Measurements from ENCODE around the gene GATM. TPM values are rescaled to one million over a fixed set of nuclear protein-coding genes. Genes with fewer than 3 reads are reported as not detected.
A peak's percentile ranks its signal among the peaks of the same experiment; 100 is the strongest.

Gene GATM
- total and polyA plus RNA-seq, 2 donors, result 21.8 to 83.8 TPM

- 79% methylated on average over 6 of the region's 6 CpGs for WGBS
- Histone ChIP-seq H3K4me1 (ENCODE audit: insufficient read depth) (no peaks in the 10 kb centered on the region), H3K27ac (ENCODE audit: low read depth) (no peak overlapping the region), H3K36me3 (ENCODE audit: insufficient read depth) (no peaks in the 10 kb centered on the region), H3K4me3 (ENCODE audit: low read depth, low read length) (no peak overlapping the region)
- no peak for DNase-seq (ENCODE audit: extremely low spot score)
Measured at GRCh38 chr15:45397116-45397665, 18.8 kb upstream of the GATM start.

- 49% methylated on average over 4 of the region's 4 CpGs for WGBS
- DNase-seq (ENCODE audit: extremely low spot score), result no peak
- no peak overlapping the region for H3K27ac ChIP-seq (ENCODE audit: low read depth)
- H3K4me3 ChIP-seq (ENCODE audit: low read depth, low read length), result no peak overlapping the region
- H3K36me3 ChIP-seq (ENCODE audit: insufficient read depth), result no peaks in the 10 kb centered on the region
- H3K4me1 ChIP-seq (ENCODE audit: insufficient read depth), result no peaks in the 10 kb centered on the region
Measured at GRCh38 chr15:45395943-45396342, 17.6 kb upstream of the GATM start.

GRCh38 chr15:45394681-45395080, 16.3 kb upstream of the GATM start:
- WGBS, result 81% methylated on average over 2 of the region's 2 CpGs
- H3K4me3 ChIP-seq (ENCODE audit: low read depth, low read length), result no peak overlapping the region
- H3K36me3 ChIP-seq (ENCODE audit: insufficient read depth), result no peaks in the 10 kb centered on the region
- H3K4me1 ChIP-seq (ENCODE audit: insufficient read depth), result no peaks in the 10 kb centered on the region
- no peak for DNase-seq (ENCODE audit: extremely low spot score)
- H3K27ac ChIP-seq (ENCODE audit: low read depth), result no peak overlapping the region

- WGBS, result 74% methylated on average over 3 of the region's 3 CpGs
- no peak for DNase-seq (ENCODE audit: extremely low spot score)
- Histone ChIP-seq H3K4me1 (ENCODE audit: insufficient read depth) (no peaks in the 10 kb centered on the region), H3K27ac (ENCODE audit: low read depth) (no peak overlapping the region), H3K4me3 (ENCODE audit: low read depth, low read length) (no peak overlapping the region), H3K36me3 (ENCODE audit: insufficient read depth) (no peaks in the 10 kb centered on the region)
Measured at GRCh38 chr15:45393851-45394250, 15.5 kb upstream of the GATM start.

GRCh38 chr15:45392584-45392855, 14.2 kb upstream of the GATM start:
- Histone ChIP-seq H3K27ac (ENCODE audit: low read depth) (no peak overlapping the region), H3K4me1 (ENCODE audit: insufficient read depth) (no peaks in the 10 kb centered on the region), H3K36me3 (ENCODE audit: insufficient read depth) (no peaks in the 10 kb centered on the region), H3K4me3 (ENCODE audit: low read depth, low read length) (no peak overlapping the region)
- no peak for DNase-seq (ENCODE audit: extremely low spot score)

GRCh38 chr15:45391746-45392583, 13.6 kb upstream of the GATM start:
- WGBS, result 77% methylated on average over 7 of the region's 7 CpGs
- Histone ChIP-seq H3K27ac (ENCODE audit: low read depth) (no peak overlapping the region), H3K4me1 (ENCODE audit: insufficient read depth) (no peaks in the 10 kb centered on the region), H3K36me3 (ENCODE audit: insufficient read depth) (no peaks in the 10 kb centered on the region), H3K4me3 (ENCODE audit: low read depth, low read length) (no peak overlapping the region)
- no peak for DNase-seq (ENCODE audit: extremely low spot score)

- DNase-seq (ENCODE audit: extremely low spot score), result no peak
- H3K4me1 ChIP-seq (ENCODE audit: insufficient read depth), result no peaks in the 10 kb centered on the region
- H3K27ac ChIP-seq (ENCODE audit: low read depth), result no peak overlapping the region
- H3K36me3 ChIP-seq (ENCODE audit: insufficient read depth), result no peaks in the 10 kb centered on the region
- H3K4me3 ChIP-seq (ENCODE audit: low read depth, low read length), result no peak overlapping the region
Measured at GRCh38 chr15:45389351-45389750, 11.0 kb upstream of the GATM start.

- Histone ChIP-seq H3K27ac (ENCODE audit: low read depth) (no peak overlapping the region), H3K4me1 (ENCODE audit: insufficient read depth) (no peaks in the 10 kb centered on the region), H3K4me3 (ENCODE audit: low read depth, low read length) (no peak overlapping the region), H3K36me3 (ENCODE audit: insufficient read depth) (no peaks in the 10 kb centered on the region)
- DNase-seq (ENCODE audit: extremely low spot score), result no peak
- WGBS, result 35% methylated on average over 1 of the region's 1 CpG
Measured at GRCh38 chr15:45387380-45388007, 9.2 kb upstream of the GATM start.

GRCh38 chr15:45386974-45387373, 8.6 kb upstream of the GATM start:
- H3K4me1 ChIP-seq (ENCODE audit: insufficient read depth), result no peaks in the 10 kb centered on the region
- H3K36me3 ChIP-seq (ENCODE audit: insufficient read depth), result no peaks in the 10 kb centered on the region
- H3K4me3 ChIP-seq (ENCODE audit: low read depth, low read length), result no peak overlapping the region
- DNase-seq (ENCODE audit: extremely low spot score), result no peak
- no peak overlapping the region for H3K27ac ChIP-seq (ENCODE audit: low read depth)
- WGBS, result 56% methylated on average over 1 of the region's 1 CpG

- WGBS, result 34% methylated on average over 5 of the region's 5 CpGs
- Histone ChIP-seq H3K36me3 (ENCODE audit: insufficient read depth) (no peaks in the 10 kb centered on the region), H3K4me1 (ENCODE audit: insufficient read depth) (no peaks in the 10 kb centered on the region), H3K27ac (ENCODE audit: low read depth) (no peak overlapping the region), H3K4me3 (ENCODE audit: low read depth, low read length) (no peak overlapping the region)
- DNase-seq (ENCODE audit: extremely low spot score), result no peak
Measured at GRCh38 chr15:45386420-45386819, 8.1 kb upstream of the GATM start.

GRCh38 chr15:45385590-45385989, 7.2 kb upstream of the GATM start:
- H3K4me3 ChIP-seq (ENCODE audit: low read depth, low read length), result no peak overlapping the region
- no peaks in the 10 kb centered on the region for H3K36me3 ChIP-seq (ENCODE audit: insufficient read depth)
- H3K4me1 ChIP-seq (ENCODE audit: insufficient read depth), result no peaks in the 10 kb centered on the region
- no peak overlapping the region for H3K27ac ChIP-seq (ENCODE audit: low read depth)
- no peak for DNase-seq (ENCODE audit: extremely low spot score)
- 80% methylated on average over 1 of the region's 1 CpG for WGBS

- WGBS, result 96% methylated on average over 2 of the region's 2 CpGs
- H3K36me3 ChIP-seq (ENCODE audit: insufficient read depth), result no peaks in the 10 kb centered on the region
Measured at GRCh38 chr15:45384700-45385099, 6.4 kb upstream of the GATM start.

GRCh38 chr15:45378913-45379262, 544 bp upstream of the GATM start:
- 35% methylated on average over 11 of the region's 11 CpGs for WGBS
- no peak for DNase-seq (ENCODE audit: extremely low spot score)
- no peak overlapping the region for H3K27ac ChIP-seq (ENCODE audit: low read depth)
- H3K4me1 ChIP-seq (ENCODE audit: insufficient read depth), result no peaks in the 10 kb centered on the region
- peak overlapping the region; percentile 54 for H3K4me3 ChIP-seq (ENCODE audit: low read depth, low read length)
- H3K36me3 ChIP-seq (ENCODE audit: insufficient read depth), result no peaks in the 10 kb centered on the region

More at GRCh38 chr15:45384700-45385099, 6.4 kb upstream of the GATM start:
- Histone ChIP-seq H3K4me1 (ENCODE audit: insufficient read depth) (no peaks in the 10 kb centered on the region), H3K4me3 (ENCODE audit: low read depth, low read length) (no peak overlapping the region), H3K27ac (ENCODE audit: low read depth) (no peak overlapping the region)
- DNase-seq (ENCODE audit: extremely low spot score), result no peak

- Histone ChIP-seq H3K4me3 (ENCODE audit: low read depth, low read length) (peak overlapping the region; percentile 54), H3K36me3 (ENCODE audit: insufficient read depth) (no peaks in the 10 kb centered on the region), H3K4me1 (ENCODE audit: insufficient read depth) (no peaks in the 10 kb centered on the region), H3K27ac (ENCODE audit: low read depth) (no peak overlapping the region)
- under 1% methylated on average over 32 of the region's 32 CpGs for WGBS
- no peak for DNase-seq (ENCODE audit: extremely low spot score)
Measured at GRCh38 chr15:45377609-45378148, 665 bp downstream of the GATM start.
